Activated CD4-positive, alpha-beta T cell treated with anti-CD3 and anti-CD28 coated beads, Interleukin-2, Interleukin-6, amounts not matched to agents 100 ng/mL and 50 ng/mL, durations not matched to agents 16 hours and 8 hours (primary cell): ENCODE results near the gene FGF7.
A peak's percentile ranks its signal among the peaks of the same experiment; 100 is the strongest.
"Not testable (repeated sequence)": the region's sequence is repeated elsewhere in the genome, so short reads cannot be mapped to it uniquely, and the experiment has no call there.

Experiments
- DNase-seq: peaks from one replicate; pipeline ENCODE4 v3.0.0-alpha.2; 2020

The FGF7 gene

GRCh38 chr15:49439678-49440395 lies 16.8 kb downstream of the FGF7 start:
- DNase-seq: no peak

DNA sequence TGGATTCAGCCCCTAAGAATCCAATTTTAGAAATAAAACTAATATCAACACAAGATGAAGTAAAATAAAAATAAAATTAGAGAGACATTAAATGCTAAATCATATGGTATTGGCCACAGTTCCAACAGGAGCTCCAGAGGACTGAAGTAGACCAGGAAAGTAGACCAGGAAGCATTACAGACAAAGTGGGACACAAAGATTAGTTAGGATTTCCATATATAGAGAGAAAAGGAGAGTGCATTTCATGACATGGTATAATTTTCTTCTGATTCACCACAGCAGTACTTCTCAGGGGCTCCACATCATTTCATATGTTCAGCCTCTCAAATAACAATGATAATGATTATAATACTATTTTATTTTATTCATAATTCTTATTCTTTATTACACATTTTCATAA lies 18.3 kb downstream of the FGF7 start:
- no peak for DNase-seq

- DNase-seq: no peak
These were observed 18.8 kb downstream of the FGF7 start for GRCh38 chr15:49441816-49442215.

DNA sequence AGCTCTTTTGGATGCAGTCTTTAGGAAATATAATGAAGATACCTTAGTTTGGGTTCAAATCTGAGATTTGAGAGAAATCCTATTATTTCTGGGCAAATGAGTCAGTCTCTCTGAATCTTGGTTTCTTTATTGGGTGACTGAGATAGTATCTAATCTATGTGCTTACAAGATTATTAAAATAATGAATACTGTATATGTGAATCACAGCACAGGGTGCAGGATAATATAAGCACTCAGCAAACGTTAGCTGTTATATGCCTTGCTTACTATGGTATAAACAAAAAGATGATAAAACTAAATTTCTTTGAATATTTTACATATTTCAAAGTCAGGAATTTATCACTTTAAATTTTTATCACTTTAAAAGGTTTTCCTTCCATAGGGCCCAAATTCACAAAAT lies 29.6 kb downstream of the FGF7 start:
- DNase-seq: no peak

- no peak for DNase-seq
These were observed 33.1 kb downstream of the FGF7 start for GRCh38 chr15:49456166-49456565.

DNA sequence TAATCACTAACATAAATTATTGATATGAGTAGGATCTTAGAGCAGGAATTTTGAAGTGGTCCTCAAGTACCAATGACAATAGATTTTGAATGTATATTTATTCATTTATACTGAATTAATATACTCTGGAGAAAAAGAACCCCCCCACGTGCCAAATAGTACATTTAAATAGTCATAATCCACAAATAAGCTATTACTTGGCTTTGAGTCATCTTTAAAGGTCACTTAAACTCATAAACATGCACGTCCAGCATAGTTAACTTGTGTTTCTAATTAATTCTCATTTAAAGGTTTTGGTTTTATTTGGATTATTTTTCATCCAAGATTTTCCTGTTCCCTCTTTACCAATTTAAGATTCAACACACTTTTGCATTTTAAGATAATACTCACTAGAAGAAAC lies 35.1 kb downstream of the FGF7 start:
- DNase-seq: no peak

DNA sequence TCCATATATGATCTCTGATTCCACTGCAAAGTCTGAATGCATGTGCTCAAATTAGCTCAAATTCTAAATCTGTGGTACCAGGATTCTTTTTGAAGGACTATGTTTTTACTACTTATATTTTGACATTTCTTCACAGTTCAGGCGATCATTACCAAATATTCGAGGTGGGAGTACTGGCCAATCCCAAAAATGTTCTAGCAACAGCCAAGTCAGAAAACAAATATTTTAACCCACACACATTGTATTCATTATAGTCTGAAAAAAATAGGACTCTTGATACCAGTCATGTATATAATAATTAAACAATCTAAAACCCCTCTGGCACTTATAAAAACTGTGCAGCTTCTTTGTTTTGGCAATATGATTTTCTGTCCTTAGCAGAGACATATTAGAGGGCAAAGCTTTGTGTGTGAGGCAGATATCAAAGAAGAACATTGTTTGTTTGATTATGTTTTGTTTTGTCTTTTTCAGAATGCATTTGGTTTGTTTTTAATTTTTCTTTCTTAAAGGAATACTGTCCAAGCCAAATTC lies 37.4 kb downstream of the FGF7 start:
- no peak for DNase-seq

DNA sequence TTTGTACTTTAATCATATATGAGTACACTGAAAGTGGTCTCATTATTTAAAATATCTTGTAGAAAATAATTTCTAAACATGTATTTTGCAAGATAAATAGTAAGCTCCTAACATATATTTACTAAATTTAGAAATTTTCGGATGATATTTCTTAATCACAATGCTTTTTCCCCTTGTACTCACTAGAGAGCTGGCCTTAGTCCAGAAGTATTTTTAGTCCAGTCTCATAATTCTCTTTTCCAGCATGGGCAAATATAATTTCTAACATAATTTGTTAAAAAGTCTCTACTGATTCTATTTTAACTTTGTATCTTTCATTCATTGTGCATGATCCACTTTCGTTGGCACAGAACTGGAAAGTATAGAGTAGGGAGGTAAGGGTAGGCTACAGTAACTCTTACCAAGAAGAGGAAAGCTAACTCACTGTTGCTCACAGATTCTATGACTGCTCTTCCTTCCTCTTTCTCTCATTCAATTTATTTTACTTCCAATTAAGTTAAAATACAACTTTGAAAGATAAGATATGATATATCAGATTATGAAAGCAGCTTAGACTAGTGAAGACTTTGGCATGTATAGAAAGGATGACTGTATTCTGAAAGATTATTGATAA lies 39.3 kb downstream of the FGF7 start:
- no peak for DNase-seq

GRCh38 chr15:49464522-49464921 lies 41.5 kb downstream of the FGF7 start:
- DNase-seq: no peak

DNA sequence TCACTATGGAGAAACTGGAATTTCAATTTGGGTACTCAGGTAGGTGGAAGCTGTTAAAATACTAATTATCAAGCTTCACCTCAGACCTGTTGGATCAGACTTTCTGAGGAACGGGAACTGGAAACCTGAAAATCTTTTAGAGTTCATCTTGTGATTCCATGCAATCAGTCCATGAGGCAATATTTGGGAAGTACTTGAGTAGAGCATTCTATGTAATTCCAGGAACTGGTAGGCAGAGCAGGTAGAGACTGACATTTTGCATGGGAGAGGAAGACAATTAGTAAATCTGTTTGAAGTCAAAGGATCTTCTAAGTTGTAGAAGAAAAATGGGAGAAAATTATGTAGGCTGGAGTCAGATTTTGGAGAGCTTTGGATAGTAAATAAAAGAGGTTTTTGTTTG lies 43.1 kb downstream of the FGF7 start:
- DNase-seq: no peak

DNA sequence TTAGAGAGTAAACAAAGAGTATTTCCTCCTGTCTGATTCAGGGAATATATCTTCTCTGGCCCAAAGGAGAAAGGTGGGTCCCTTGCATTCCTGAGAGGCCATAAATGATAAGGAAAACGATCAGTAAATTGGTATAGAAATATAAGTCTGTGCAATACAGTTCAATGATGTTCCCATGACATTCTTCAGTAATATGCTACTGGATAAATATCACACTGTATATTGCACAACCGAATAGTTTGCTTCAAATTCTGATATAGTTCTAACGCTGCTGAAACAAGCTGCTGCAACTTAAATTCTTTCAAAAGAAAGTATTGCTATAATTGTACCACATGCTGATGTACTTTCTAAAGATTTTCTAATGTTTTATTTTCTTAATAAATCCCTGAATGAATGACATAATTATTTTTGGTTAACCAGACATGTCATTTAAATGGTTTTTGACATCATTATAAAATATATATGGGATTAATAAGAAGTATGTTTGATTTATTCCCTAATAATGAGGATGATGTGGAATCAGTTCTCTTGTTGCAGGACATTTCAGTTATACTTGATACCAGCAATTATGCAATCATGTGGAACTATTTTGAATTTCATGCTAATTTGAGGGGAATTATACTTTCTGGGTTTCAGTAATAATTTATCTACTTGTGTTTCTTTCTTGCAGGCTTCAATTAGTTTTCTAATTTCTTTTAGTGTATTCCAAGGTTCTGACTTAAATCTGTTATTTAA lies 44.9 kb downstream of the FGF7 start:
- DNase-seq: no peak

GRCh38 chr15:49468481-49468839 lies 45.4 kb downstream of the FGF7 start:
- no peak for DNase-seq

GRCh38 chr15:49471248-49471647 lies 48.2 kb downstream of the FGF7 start:
- peak; percentile 42 for DNase-seq

- peak; percentile 30 for DNase-seq
These were observed 48.7 kb downstream of the FGF7 start for GRCh38 chr15:49471733-49472132.

GRCh38 chr15:49472338-49472737 lies 49.3 kb downstream of the FGF7 start:
- no peak for DNase-seq

GRCh38 chr15:49473031-49473430 lies 50.0 kb downstream of the FGF7 start:
- DNase-seq: no peak

DNA sequence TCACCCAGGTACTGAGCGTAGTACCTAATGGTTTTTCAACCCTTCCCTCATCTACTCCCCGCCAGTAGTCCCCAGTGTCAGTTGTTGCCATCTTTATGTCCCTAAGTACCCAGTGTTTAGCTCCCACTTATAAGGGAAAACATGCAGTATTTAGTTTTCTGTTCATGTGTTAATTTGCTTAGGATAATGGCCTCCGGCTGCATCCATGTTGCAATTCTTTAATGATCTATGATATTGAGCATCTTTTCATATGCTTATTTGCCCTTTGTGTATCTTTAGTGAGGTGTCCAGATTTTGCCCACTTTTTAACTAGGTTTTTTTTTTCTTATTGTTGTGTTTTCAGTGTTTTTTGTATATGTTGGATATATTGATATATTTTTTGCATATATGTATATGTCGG lies 55.0 kb downstream of the FGF7 start:
- not testable (repeated sequence) for DNase-seq

DNA sequence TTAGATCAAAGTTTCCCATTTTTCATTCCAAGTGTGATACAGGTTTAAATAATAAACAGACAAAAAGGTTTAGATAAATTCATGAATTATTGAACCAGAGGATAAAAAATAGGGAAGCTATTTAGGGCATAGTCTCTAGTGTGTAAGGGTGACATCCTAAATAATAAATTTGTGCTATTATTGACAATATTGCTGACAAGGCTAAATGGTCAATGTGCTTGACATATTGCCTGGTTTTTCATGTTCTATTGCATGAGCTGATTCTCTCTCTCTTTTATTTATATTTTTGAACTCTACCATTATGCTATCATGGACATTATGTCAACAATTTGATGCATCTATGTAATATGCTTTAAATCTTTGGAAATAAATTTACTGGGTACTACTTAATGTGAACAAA lies 55.9 kb downstream of the FGF7 start:
- not testable (repeated sequence) for DNase-seq

DNA sequence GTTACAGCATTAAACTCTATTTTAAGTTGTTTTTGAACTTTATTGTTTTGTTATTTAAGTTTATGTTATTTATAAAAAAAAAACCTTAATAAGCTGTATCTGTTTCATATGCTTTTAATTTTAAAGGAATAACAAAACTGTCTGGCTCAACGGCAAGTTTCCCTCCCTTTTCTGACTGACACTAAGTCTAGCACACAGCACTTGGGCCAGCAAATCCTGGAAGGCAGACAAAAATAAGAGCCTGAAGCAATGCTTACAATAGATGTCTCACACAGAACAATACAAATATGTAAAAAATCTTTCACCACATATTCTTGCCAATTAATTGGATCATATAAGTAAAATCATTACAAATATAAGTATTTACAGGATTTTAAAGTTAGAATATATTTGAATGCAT lies 62.4 kb downstream of the FGF7 start:
- not testable (repeated sequence) for DNase-seq

DNA sequence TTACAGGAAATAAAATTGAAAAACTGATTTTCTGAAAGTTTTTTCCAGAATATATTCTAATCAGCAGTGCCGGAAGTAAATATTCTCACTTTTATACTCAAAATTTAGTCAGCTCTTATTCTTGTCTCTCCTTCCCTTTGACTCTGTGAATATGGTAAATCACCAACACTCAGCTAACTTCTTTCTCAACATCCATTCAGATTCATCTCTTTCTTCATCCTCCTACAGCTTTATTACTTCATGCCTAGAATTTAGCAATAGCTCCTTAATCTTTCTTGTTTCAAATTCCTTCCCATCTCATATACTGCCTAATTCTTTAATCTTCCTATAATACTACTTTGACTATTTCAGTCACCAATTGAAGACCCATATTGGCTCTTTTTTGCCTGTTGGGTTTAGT lies 67.9 kb downstream of the FGF7 start:
- DNase-seq: no peak

GRCh38 chr15:49492151-49492550 lies 69.1 kb downstream of the FGF7 start:
- DNase-seq: no peak

DNA sequence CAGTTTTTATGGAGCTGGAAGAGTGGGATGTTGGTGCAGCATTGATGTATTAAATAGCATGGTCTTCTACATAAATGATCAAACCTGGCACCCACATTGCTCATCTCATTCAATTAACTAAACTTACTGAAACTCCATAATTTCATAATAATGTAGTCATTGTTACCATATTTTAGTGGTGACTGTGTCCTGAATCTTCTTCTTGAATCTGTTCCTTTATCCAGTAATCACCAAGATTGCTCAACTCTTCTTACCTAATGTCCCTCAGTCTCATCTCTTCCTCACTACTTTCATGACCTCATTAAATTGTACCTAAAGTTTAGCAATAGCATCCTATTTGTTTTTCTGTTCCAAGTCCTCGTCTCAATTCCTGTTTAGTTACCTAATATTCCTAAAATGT lies 69.8 kb downstream of the FGF7 start:
- DNase-seq: no peak

- no peak for DNase-seq
These were observed 71.8 kb downstream of the FGF7 start for GRCh38 chr15:49494842-49495241.
